Keratinocyte (primary cell): ENCODE measurements around the gene L3MBTL4. TPM values are rescaled to one million over a fixed set of nuclear protein-coding genes. Genes with fewer than 3 reads are reported as not detected.

Source experiments
- DNase-seq: peaks from one replicate; pipeline ENCODE4 v3.0.0-alpha.2; 2011; ENCODE audit warnings: low read depth, missing footprints, low spot score
- FAIRE-seq: peaks from 2 replicates; lab custom pipeline; 2011; peaks lifted over from hg19 to GRCh38; lab: Jason Lieb, UNC
- H2AFZ ChIP-seq: 2 replicates; pipeline ENCODE4 v1.6.0; 2012; ENCODE audit warnings: low read length, control low read depth, inconsistent platforms; ENCODE audit not compliant: control insufficient read depth
- H3K27ac ChIP-seq: 2 replicates; pipeline ENCODE4 v1.5.1; 2011; ENCODE audit warnings: low read length; ENCODE audit not compliant: control insufficient read depth, insufficient read depth
- H3K27me3 ChIP-seq: 3 replicates; pipeline ENCODE4 v1.6.0; 2011; ENCODE audit warnings: low read length; ENCODE audit not compliant: control insufficient read depth, insufficient read depth; ENCODE audit errors: extremely low read depth
- H3K36me3 ChIP-seq, 2 experiments: 2 replicates in 1 of 2; 3 replicates in 1 of 2; pipeline ENCODE4 v1.5.1; 2011; ENCODE audit warnings: low read length in 2 of 2, mild to moderate bottlenecking in 1 of 2; ENCODE audit not compliant: control insufficient read depth in 2 of 2, insufficient read depth in 2 of 2; ENCODE audit errors: extremely low read depth in 1 of 2
- H3K4me1 ChIP-seq: 3 replicates; pipeline ENCODE4 v1.5.1; 2011; ENCODE audit warnings: low read length; ENCODE audit not compliant: control insufficient read depth, insufficient read depth; ENCODE audit errors: extremely low read depth
- H3K4me2 ChIP-seq: 3 replicates; pipeline ENCODE4 v1.6.0; 2011; ENCODE audit warnings: low read depth, low read length; ENCODE audit not compliant: control insufficient read depth, insufficient read depth; ENCODE audit errors: extremely low read depth
- H3K4me3 ChIP-seq, 3 experiments: fragments of 200-600 bp in 1 of 3; sonication (generic) in 1 of 3; 2 replicates in 2 of 3; 3 replicates in 1 of 3; pipeline ENCODE4 v1.5.1; 2011 to 2016; ENCODE audit warnings: low read length in 3 of 3, mild to moderate bottlenecking in 3 of 3, control low read depth in 2 of 3, inconsistent platforms in 1 of 3, low read depth in 1 of 3, mixed read lengths in 1 of 3, mixed run types in 1 of 3, moderate library complexity in 1 of 3; ENCODE audit not compliant: control insufficient read depth in 2 of 3, insufficient read depth in 2 of 3; ENCODE audit errors: extremely low read depth in 1 of 3
- H3K79me2 ChIP-seq: 2 replicates; pipeline ENCODE4 v1.6.0; 2012; ENCODE audit warnings: low read length; ENCODE audit not compliant: control insufficient read depth, insufficient read depth
- H3K9ac ChIP-seq: 3 replicates; pipeline ENCODE4 v1.6.0; 2011; ENCODE audit warnings: low read length; ENCODE audit not compliant: control insufficient read depth, insufficient read depth; ENCODE audit errors: extremely low read depth
- H3K9me1 ChIP-seq: 3 replicates; pipeline ENCODE4 v1.6.0; 2011; ENCODE audit warnings: low read length; ENCODE audit not compliant: control insufficient read depth, insufficient read depth; ENCODE audit errors: extremely low read depth
- H3K9me3 ChIP-seq: 2 replicates; pipeline ENCODE4 v1.5.1; 2012; ENCODE audit warnings: low read depth, low read length; ENCODE audit not compliant: control insufficient read depth
- H4K20me1 ChIP-seq: 3 replicates; pipeline ENCODE4 v1.6.0; 2011; ENCODE audit warnings: low read length; ENCODE audit not compliant: control insufficient read depth, insufficient read depth; ENCODE audit errors: extremely low read depth
- CTCF ChIP-seq, 3 experiments: IDR thresholded peaks in 1 of 3; conservative IDR thresholded peaks in 1 of 3; optimal IDR thresholded peaks in 1 of 3; 2 replicates in 2 of 3; 3 replicates in 1 of 3; pipeline versions ENCODE3 to v1.5.1; 2011; ENCODE audit warnings: low read length in 3 of 3, mild to moderate bottlenecking in 3 of 3, moderate library complexity in 2 of 3, control low read depth in 1 of 3, inconsistent platforms in 1 of 3; ENCODE audit not compliant: insufficient read depth in 2 of 3; ENCODE audit errors: extremely low read depth in 1 of 3
- EZH2 ChIP-seq: IDR thresholded peaks from one replicate; pipeline ENCODE4 v1.6.1; 2012; ENCODE audit warnings: inconsistent platforms, mild to moderate bottlenecking, low read length, moderate library complexity
- dilution Hi-C: fragments of 300-500 bp; cut with MboI; formaldehyde crosslinking; loops from one replicate; pipeline ENCODE4 v1.7.0; 2020; ENCODE audit warnings: low sequenced_read_pairs; ENCODE audit not compliant: extremely low pct_ligation_motif_present
- polyA plus RNA-seq, 5 experiments: library from polyadenylated mRNA; depleted of rRNA in 3 of 5; stranded (reverse) in 3 of 5; stranded (forward) in 1 of 5; unstranded in 1 of 5; fragments of >200 nt; gene quantifications; 1 replicate in 1 of 5; 2 replicates in 3 of 5; 3 replicates in 1 of 5; pipeline versions ENCODE4 v1.2.1 to v1.2.3, GENCODE V29; 2011 to 2012; ENCODE audit warnings: missing spikeins in 2 of 5, low read depth in 1 of 5, low replicate concordance in 1 of 5

The L3MBTL4 gene
- polyA plus RNA-seq, 1 donor (not counting 4 experiments of a cell fraction or from before 2014, with no cell fraction given): 0.17 TPM

GRCh38 chr18:6044773-6045172 lies 369.9 kb downstream of the L3MBTL4 start:
- no peaks in the 10 kb centered on the region for H3K4me1 ChIP-seq
- DNase-seq (no peak), FAIRE-seq (no peak)
- no peaks in the 10 kb centered on the region for H4K20me1 ChIP-seq
- TF ChIP-seq EZH2 (no peak), CTCF (optimal IDR thresholded peaks at IDR 0.05 in 1 of 3, IDR thresholded peaks at IDR 0.05 in 1 of 3, conservative IDR thresholded peaks at IDR 0.05 in 1 of 3; ENCODE audit: extremely low read depth in 1 of 3, insufficient read depth in 2 of 3, low read length in 3 of 3) (no peak)
- H3K9ac ChIP-seq: no peak overlapping the region
- no peaks in the 10 kb centered on the region for H3K27me3 ChIP-seq
- H2AFZ ChIP-seq: no peak overlapping the region
- no peak overlapping the region for H3K4me3 ChIP-seq
- H3K9me3 ChIP-seq: no peaks in the 10 kb centered on the region
- no peak overlapping the region for H3K4me2 ChIP-seq
- no peak overlapping the region for H3K27ac ChIP-seq
- no peaks in the 10 kb centered on the region for H3K36me3 ChIP-seq
- H3K79me2 ChIP-seq: no peaks in the 10 kb centered on the region
- no peaks in the 10 kb centered on the region for H3K9me1 ChIP-seq
- dilution Hi-C loops: no loop called here

GRCh38 chr18:6044319-6044718 lies 370.4 kb downstream of the L3MBTL4 start:
- Histone ChIP-seq H3K27me3 (no peaks in the 10 kb centered on the region), H3K4me2 (no peak overlapping the region), H3K36me3 (no peaks in the 10 kb centered on the region), H3K27ac (no peak overlapping the region), H3K9me1 (no peaks in the 10 kb centered on the region), H4K20me1 (no peaks in the 10 kb centered on the region), H3K9me3 (no peaks in the 10 kb centered on the region), H3K9ac (no peak overlapping the region), H3K4me1 (no peaks in the 10 kb centered on the region), H2AFZ (no peak overlapping the region), H3K4me3 (no peak overlapping the region), H3K79me2 (no peaks in the 10 kb centered on the region)
- dilution Hi-C loops: no loop called here
- no peak for DNase-seq
- FAIRE-seq: no peak
- TF ChIP-seq EZH2 (no peak), CTCF (optimal IDR thresholded peaks at IDR 0.05 in 1 of 3, IDR thresholded peaks at IDR 0.05 in 1 of 3, conservative IDR thresholded peaks at IDR 0.05 in 1 of 3; ENCODE audit: extremely low read depth in 1 of 3, insufficient read depth in 2 of 3, low read length in 3 of 3) (no peak)
